HepG2 (cell line): Measurements from ENCODE around the gene ARHGEF38. TPM values are rescaled to one million over a fixed set of nuclear protein-coding genes. Genes with fewer than 3 reads are reported as not detected.

Source experiments
- ATAC-seq: fragments of 200-7000 bp; cut with Tn5 transposase; 3 replicates; pipeline ENCODE4 v1.9.1; 2020; ENCODE audit warnings: mild to moderate bottlenecking, moderate library complexity
- BruUV-seq: library from RNA; stranded (reverse); fragments of 400-500 nt; replicated peaks from 2 replicates; lab custom pipeline; 2021; lab: Mats Ljungman, UMichigan
- CTCF ChIA-PET: fragments of 300-600 bp; formaldehyde crosslinking; extraction: SDS; loops from one replicate; lab custom pipeline; 2021; ENCODE audit warnings: low total read pairs, inconsistent platforms, low intra/inter-chr PET ratio; lab: Yijun Ruan, JAX
- POLR2A ChIA-PET: fragments of 350-600 bp; sonication (Branson Sonifier 250); formaldehyde crosslinking; loops from one replicate; lab custom pipeline; 2020; ENCODE audit warnings: antibody characterized with exemption, inconsistent platforms; lab: Yijun Ruan, JAX
- DNase-seq: peaks from one replicate; pipeline ENCODE4 v3.0.0-alpha.2; 2015; ENCODE audit warnings: low spot score
- FAIRE-seq: peaks from 3 replicates; lab custom pipeline; 2011; peaks lifted over from hg19 to GRCh38; lab: Jason Lieb, UNC
- H2AFZ ChIP-seq: one replicate; pipeline ENCODE4 v1.6.1; 2011; ENCODE audit warnings: low read length, inconsistent platforms
- H3K27ac ChIP-seq: fragments of 300-600 bp; 3 replicates; pipeline ENCODE4 v1.8.0; 2011; ENCODE audit warnings: mixed run types, mild to moderate bottlenecking, mixed read lengths, low read length, inconsistent platforms; ENCODE audit not compliant: insufficient read depth; ENCODE audit errors: extremely low read length
- H3K27me3 ChIP-seq, 2 experiments: fragments of 200-600 bp in 1 of 2; 2 replicates in 1 of 2; 3 replicates in 1 of 2; pipeline versions ENCODE4 v1.6.0 to v1.8.0; 2011; ENCODE audit warnings: low read length in 2 of 2, mild to moderate bottlenecking in 2 of 2, moderate library complexity in 2 of 2, inconsistent platforms in 1 of 2; ENCODE audit not compliant: insufficient read depth in 2 of 2, control insufficient read depth in 1 of 2
- H3K36me3 ChIP-seq, 2 experiments: fragments of 200-600 bp in 1 of 2; replicated peaks in 1 of 2; 2 replicates in 1 of 2; 3 replicates in 1 of 2; pipeline versions ENCODE4 v1.5.1 to v1.8.0; 2011; ENCODE audit warnings: low read length in 2 of 2, inconsistent platforms in 1 of 2; ENCODE audit not compliant: insufficient read depth in 2 of 2, control insufficient read depth in 1 of 2
- H3K4me1 ChIP-seq: 2 replicates; pipeline ENCODE4 v1.5.1; 2012; ENCODE audit warnings: low read length, inconsistent platforms; ENCODE audit not compliant: insufficient read depth
- H3K4me2 ChIP-seq: 2 replicates; pipeline ENCODE4 v1.6.0; 2011; ENCODE audit warnings: low read depth, low read length, inconsistent platforms
- H3K4me3 ChIP-seq, 3 experiments: fragments of 200-600 bp in 1 of 3; sonication (generic), shearing (Covaris generic) in 1 of 3; replicated peaks in 1 of 3; 2 replicates each; pipeline ENCODE4 v1.5.1; 2011 to 2016; ENCODE audit warnings: low read length in 3 of 3, inconsistent platforms in 2 of 3, low read depth in 2 of 3, mild to moderate bottlenecking in 2 of 3, control low read depth in 1 of 3, mixed read lengths in 1 of 3; ENCODE audit not compliant: insufficient read depth in 1 of 3
- H3K79me2 ChIP-seq: one replicate; pipeline ENCODE4 v1.6.1; 2011; ENCODE audit warnings: low read length, inconsistent platforms; ENCODE audit not compliant: insufficient read depth
- H3K9ac ChIP-seq: 2 replicates; pipeline ENCODE4 v1.6.0; 2011; ENCODE audit warnings: mild to moderate bottlenecking, low read depth, low read length, inconsistent platforms; ENCODE audit not compliant: insufficient read depth
- H3K9me3 ChIP-seq: 2 replicates; pipeline ENCODE4 v1.5.1; 2012; ENCODE audit warnings: mild to moderate bottlenecking, low read length
- H4K20me1 ChIP-seq: 2 replicates; pipeline ENCODE4 v1.6.0; 2011; ENCODE audit warnings: inconsistent platforms, mild to moderate bottlenecking, low read length, moderate library complexity; ENCODE audit not compliant: insufficient read depth
- FOXO1 ChIP-seq: sonication (generic); formaldehyde crosslinking; IDR thresholded peaks from 2 replicates; pipeline ENCODE4 v1.4.0; 2020; ENCODE audit warnings: missing genetic modification reagents
- NCOA5 ChIP-seq: sonication (generic); formaldehyde crosslinking; IDR thresholded peaks from 2 replicates; pipeline ENCODE4 v1.4.0; 2020; ENCODE audit warnings: missing genetic modification reagents
- SKI ChIP-seq: fragments of 450-650 bp; IDR thresholded peaks from one replicate; pipeline ENCODE4 v1.6.1; 2018; ENCODE audit warnings: mild to moderate bottlenecking; ENCODE audit not compliant: partially characterized antibody
- ZNF781 ChIP-seq: sonication (generic); formaldehyde crosslinking; IDR thresholded peaks from 2 replicates; pipeline ENCODE4 v1.5.1; 2020; ENCODE audit warnings: borderline replicate concordance, mild to moderate bottlenecking, missing genetic modification reagents; ENCODE audit errors: not compliant biosample characterization
- WGBS: methylation state at CpG from one replicate; pipeline ENCODE4 v1.1.6; 2017; ENCODE audit warnings: low lambda C conversion rate; 5-methylcytosine and 5-hydroxymethylcytosine counted together
- in situ Hi-C: cut with HindIII; loops from 2 replicates; pipeline ENCODE4 v1.10.0; 2017; ENCODE audit warnings: low pct_unique_long_range_greater_than_20kb; ENCODE audit not compliant: extremely low pct_ligation_motif_present
- intact Hi-C: fragments of 100-400 bp; cut with micrococcal nuclease; formaldehyde crosslinking; loops from one replicate; pipeline ENCODE4 v1.10.0; 2022; ENCODE audit not compliant: unreplicated experiment
- polyA plus RNA-seq, 8 experiments: library from polyadenylated mRNA; depleted of rRNA in 3 of 8; stranded (reverse) in 7 of 8; unstranded in 1 of 8; fragments of >200 nt; fragmentation: Illumina TruSeq in 4 of 8; extraction: Trizol in 4 of 8; gene quantifications; 2 replicates each; pipeline versions ENCODE4 v1.2.1 to v1.2.3, GENCODE V29; 2011 to 2016; ENCODE audit warnings: low read depth in 4 of 8, missing spikeins in 1 of 8, mixed read lengths in 1 of 8; ENCODE audit not compliant: insufficient read depth in 1 of 8
- total RNA-seq, 5 experiments: library from RNA; depleted of rRNA; stranded (reverse); fragments of >200 nt; fragmentation: Illumina TruSeq; extraction: Trizol; gene quantifications; 2 replicates each; pipeline ENCODE4 v1.2.3, GENCODE V29; 2016; ENCODE audit warnings: low read depth in 1 of 5
- TF ChIP-seq, protein P1 (sequence below): sonication (generic); formaldehyde crosslinking; conservative IDR thresholded peaks from 2 replicates; pipeline ENCODE4 v1.4.0; 2020; ENCODE audit warnings: missing genetic modification reagents
- TF ChIP-seq, protein P2 (sequence below): sonication (generic); formaldehyde crosslinking; IDR thresholded peaks from 2 replicates; pipeline ENCODE4 v1.4.0; 2020; ENCODE audit warnings: mild to moderate bottlenecking, low read depth, missing genetic modification reagents
- TF ChIP-seq, protein P3 (sequence below): sonication (generic); formaldehyde crosslinking; IDR thresholded peaks from 2 replicates; pipeline ENCODE4 v1.5.1; 2020; ENCODE audit warnings: mild to moderate bottlenecking, missing genetic modification reagents
- TF ChIP-seq, protein P4 (sequence below): sonication (generic); formaldehyde crosslinking; IDR thresholded peaks from 2 replicates; pipeline ENCODE4 v1.4.0; 2020; ENCODE audit warnings: missing genetic modification reagents
- TF ChIP-seq, protein P5 (sequence below): sonication (generic); formaldehyde crosslinking; IDR thresholded peaks from 2 replicates; pipeline ENCODE4 v1.9.0; 2021; ENCODE audit warnings: missing genetic modification reagents, borderline replicate concordance
- TF ChIP-seq, protein P6 (sequence below): sonication (generic); formaldehyde crosslinking; IDR thresholded peaks from 2 replicates; pipeline ENCODE4 v1.5.0; 2020; ENCODE audit warnings: mild to moderate bottlenecking, missing genetic modification reagents
- TF ChIP-seq, protein P7 (sequence below): sonication (generic); formaldehyde crosslinking; IDR thresholded peaks from 2 replicates; pipeline ENCODE4 v1.4.0; 2020; ENCODE audit warnings: missing genetic modification reagents

Gene ARHGEF38
- total and polyA plus RNA-seq, 2 of the 13 experiments (the other 11 are each of a cell fraction or from before 2014, with no cell fraction given), result not detected

DNA sequence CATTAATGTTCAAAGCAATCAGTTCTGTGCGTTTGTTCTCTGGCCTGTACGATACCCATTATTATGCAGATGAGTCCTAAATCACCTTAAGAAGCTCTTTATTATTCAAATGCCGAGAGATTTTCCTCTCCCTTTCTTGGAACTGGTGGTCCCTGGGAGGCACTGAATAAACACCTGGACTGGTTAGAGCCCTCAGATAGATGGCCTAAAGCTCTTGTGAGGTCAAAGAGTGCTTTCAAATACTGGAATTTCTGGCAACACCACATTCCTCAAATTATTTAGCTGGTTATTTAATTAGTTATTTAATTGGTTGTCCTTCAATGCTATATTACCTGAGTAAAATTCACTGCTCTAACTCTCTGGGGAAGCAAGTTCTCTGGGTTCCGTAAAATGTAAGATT, 3.0 kb downstream of the ARHGEF38 start:
- in situ Hi-C loops, result no loop called here
- ATAC-seq, result no peak
- TF ChIP-seq, protein P1, sequence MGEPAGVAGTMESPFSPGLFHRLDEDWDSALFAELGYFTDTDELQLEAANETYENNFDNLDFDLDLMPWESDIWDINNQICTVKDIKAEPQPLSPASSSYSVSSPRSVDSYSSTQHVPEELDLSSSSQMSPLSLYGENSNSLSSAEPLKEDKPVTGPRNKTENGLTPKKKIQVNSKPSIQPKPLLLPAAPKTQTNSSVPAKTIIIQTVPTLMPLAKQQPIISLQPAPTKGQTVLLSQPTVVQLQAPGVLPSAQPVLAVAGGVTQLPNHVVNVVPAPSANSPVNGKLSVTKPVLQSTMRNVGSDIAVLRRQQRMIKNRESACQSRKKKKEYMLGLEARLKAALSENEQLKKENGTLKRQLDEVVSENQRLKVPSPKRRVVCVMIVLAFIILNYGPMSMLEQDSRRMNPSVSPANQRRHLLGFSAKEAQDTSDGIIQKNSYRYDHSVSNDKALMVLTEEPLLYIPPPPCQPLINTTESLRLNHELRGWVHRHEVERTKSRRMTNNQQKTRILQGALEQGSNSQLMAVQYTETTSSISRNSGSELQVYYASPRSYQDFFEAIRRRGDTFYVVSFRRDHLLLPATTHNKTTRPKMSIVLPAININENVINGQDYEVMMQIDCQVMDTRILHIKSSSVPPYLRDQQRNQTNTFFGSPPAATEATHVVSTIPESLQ (CRISPR knock-in tag), result no peak
- TF ChIP-seq ZNF781 (CRISPR knock-in tag) (no peak), NCOA5 (CRISPR knock-in tag) (no peak), FOXO1 (CRISPR knock-in tag) (no peak), SKI (no peak)
- TF ChIP-seq, protein P2, sequence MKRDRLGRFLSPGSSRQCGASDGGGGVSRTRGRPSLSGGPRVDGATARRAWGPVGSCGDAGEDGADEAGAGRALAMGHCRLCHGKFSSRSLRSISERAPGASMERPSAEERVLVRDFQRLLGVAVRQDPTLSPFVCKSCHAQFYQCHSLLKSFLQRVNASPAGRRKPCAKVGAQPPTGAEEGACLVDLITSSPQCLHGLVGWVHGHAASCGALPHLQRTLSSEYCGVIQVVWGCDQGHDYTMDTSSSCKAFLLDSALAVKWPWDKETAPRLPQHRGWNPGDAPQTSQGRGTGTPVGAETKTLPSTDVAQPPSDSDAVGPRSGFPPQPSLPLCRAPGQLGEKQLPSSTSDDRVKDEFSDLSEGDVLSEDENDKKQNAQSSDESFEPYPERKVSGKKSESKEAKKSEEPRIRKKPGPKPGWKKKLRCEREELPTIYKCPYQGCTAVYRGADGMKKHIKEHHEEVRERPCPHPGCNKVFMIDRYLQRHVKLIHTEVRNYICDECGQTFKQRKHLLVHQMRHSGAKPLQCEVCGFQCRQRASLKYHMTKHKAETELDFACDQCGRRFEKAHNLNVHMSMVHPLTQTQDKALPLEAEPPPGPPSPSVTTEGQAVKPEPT (CRISPR knock-in tag), result no peak
- TF ChIP-seq, protein P3, sequence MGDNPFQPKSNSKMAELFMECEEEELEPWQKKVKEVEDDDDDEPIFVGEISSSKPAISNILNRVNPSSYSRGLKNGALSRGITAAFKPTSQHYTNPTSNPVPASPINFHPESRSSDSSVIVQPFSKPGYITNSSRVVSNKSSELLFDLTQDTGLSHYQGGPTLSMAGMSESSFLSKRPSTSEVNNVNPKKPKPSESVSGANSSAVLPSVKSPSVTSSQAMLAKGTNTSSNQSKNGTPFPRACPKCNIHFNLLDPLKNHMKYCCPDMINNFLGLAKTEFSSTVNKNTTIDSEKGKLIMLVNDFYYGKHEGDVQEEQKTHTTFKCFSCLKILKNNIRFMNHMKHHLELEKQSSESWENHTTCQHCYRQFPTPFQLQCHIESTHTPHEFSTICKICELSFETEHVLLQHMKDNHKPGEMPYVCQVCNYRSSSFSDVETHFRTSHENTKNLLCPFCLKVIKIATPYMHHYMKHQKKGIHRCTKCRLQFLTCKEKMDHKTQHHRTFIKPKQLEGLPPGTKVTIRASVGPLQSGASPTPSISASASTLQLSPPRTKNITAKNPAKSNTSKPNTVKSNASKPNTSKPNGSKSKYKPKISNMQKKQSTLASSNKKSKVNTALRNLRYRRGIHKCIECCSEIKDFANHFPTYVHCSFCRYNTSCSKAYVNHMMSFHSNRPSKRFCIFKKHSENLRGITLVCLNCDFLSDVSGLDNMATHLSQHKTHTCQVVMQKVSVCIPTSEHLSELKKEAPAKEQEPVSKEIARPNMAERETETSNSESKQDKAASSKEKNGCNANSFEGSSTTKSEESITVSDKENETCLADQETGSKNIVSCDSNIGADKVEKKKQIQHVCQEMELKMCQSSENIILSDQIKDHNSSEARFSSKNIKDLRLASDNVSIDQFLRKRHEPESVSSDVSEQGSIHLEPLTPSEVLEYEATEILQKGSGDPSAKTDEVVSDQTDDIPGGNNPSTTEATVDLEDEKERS (CRISPR knock-in tag), result no peak
- TF ChIP-seq, protein P4, sequence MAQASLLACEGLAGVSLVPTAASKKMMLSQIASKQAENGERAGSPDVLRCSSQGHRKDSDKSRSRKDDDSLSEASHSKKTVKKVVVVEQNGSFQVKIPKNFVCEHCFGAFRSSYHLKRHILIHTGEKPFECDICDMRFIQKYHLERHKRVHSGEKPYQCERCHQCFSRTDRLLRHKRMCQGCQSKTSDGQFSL (CRISPR knock-in tag), result no peak
- TF ChIP-seq, protein P5, sequence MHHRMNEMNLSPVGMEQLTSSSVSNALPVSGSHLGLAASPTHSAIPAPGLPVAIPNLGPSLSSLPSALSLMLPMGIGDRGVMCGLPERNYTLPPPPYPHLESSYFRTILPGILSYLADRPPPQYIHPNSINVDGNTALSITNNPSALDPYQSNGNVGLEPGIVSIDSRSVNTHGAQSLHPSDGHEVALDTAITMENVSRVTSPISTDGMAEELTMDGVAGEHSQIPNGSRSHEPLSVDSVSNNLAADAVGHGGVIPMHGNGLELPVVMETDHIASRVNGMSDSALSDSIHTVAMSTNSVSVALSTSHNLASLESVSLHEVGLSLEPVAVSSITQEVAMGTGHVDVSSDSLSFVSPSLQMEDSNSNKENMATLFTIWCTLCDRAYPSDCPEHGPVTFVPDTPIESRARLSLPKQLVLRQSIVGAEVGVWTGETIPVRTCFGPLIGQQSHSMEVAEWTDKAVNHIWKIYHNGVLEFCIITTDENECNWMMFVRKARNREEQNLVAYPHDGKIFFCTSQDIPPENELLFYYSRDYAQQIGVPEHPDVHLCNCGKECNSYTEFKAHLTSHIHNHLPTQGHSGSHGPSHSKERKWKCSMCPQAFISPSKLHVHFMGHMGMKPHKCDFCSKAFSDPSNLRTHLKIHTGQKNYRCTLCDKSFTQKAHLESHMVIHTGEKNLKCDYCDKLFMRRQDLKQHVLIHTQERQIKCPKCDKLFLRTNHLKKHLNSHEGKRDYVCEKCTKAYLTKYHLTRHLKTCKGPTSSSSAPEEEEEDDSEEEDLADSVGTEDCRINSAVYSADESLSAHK (CRISPR knock-in tag), result no peak
- TF ChIP-seq, protein P6, sequence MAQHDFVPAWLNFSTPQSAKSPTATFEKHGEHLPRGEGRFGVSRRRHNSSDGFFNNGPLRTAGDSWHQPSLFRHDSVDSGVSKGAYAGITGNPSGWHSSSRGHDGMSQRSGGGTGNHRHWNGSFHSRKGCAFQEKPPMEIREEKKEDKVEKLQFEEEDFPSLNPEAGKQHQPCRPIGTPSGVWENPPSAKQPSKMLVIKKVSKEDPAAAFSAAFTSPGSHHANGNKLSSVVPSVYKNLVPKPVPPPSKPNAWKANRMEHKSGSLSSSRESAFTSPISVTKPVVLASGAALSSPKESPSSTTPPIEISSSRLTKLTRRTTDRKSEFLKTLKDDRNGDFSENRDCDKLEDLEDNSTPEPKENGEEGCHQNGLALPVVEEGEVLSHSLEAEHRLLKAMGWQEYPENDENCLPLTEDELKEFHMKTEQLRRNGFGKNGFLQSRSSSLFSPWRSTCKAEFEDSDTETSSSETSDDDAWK (CRISPR knock-in tag), result no peak
- TF ChIP-seq, protein P7, sequence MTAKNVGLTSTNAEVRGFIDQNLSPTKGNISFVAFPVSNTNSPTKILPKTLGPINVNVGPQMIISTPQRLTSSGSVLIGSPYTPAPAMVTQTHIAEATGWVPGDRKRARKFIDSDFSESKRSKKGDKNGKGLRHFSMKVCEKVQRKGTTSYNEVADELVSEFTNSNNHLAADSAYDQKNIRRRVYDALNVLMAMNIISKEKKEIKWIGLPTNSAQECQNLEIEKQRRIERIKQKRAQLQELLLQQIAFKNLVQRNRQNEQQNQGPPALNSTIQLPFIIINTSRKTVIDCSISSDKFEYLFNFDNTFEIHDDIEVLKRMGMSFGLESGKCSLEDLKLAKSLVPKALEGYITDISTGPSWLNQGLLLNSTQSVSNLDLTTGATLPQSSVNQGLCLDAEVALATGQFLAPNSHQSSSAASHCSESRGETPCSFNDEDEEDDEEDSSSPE (CRISPR knock-in tag), result no peak

More for the DNA sequence above, 3.0 kb downstream of the ARHGEF38 start:
- Histone ChIP-seq H3K9me3 (no peaks in the 10 kb centered on the region), H2AFZ (no peak overlapping the region), H3K79me2 (no peaks in the 10 kb centered on the region), H3K36me3 (no peaks in the 10 kb centered on the region), H3K4me1 (no peaks in the 10 kb centered on the region), H3K27me3 (no peaks in the 10 kb centered on the region), H3K27ac (no peak overlapping the region), H3K4me3 (no peak overlapping the region), H3K9ac (no peak overlapping the region), H4K20me1 (no peaks in the 10 kb centered on the region), H3K4me2 (no peak overlapping the region)
- no TSS peak for BruUV-seq
- ChIA-PET POLR2A (no interaction called here), CTCF (no interaction called here)
- intact Hi-C loops, result no loop called here
- DNase-seq, result no peak
- 36% methylated on average over 4 of the region's 4 CpGs for WGBS
- FAIRE-seq, result no peak
